HepG2 (cell line): ENCODE measurements around the gene BRD1. TPM values are rescaled to one million over a fixed set of nuclear protein-coding genes. Genes with fewer than 3 reads are reported as not detected.
A peak's percentile ranks its signal among the peaks of the same experiment; 100 is the strongest.

Source experiments
- YY1 ChIP-seq: IDR thresholded peaks from 2 replicates; pipeline ENCODE4 v1.6.1; 2011; ENCODE audit warnings: low read length, low read depth, moderate library complexity, mild to moderate bottlenecking; ENCODE audit not compliant: insufficient read depth, insufficient replicate concordance
- ZNF878 ChIP-seq: sonication (generic); formaldehyde crosslinking; IDR thresholded peaks from 2 replicates; pipeline ENCODE4 v1.8.1; 2023; ENCODE audit warnings: mild to moderate bottlenecking, missing genetic modification reagents, moderate library complexity
- polyA plus RNA-seq, 8 experiments: library from polyadenylated mRNA; depleted of rRNA in 3 of 8; stranded (reverse) in 7 of 8; unstranded in 1 of 8; fragments of >200 nt; fragmentation: Illumina TruSeq in 4 of 8; extraction: Trizol in 4 of 8; gene quantifications; 2 replicates each; pipeline versions ENCODE4 v1.2.1 to v1.2.3, GENCODE V29; 2011 to 2016; ENCODE audit warnings: low read depth in 4 of 8, missing spikeins in 1 of 8, mixed read lengths in 1 of 8; ENCODE audit not compliant: insufficient read depth in 1 of 8
- total RNA-seq, 5 experiments: library from RNA; depleted of rRNA; stranded (reverse); fragments of >200 nt; fragmentation: Illumina TruSeq; extraction: Trizol; gene quantifications; 2 replicates each; pipeline ENCODE4 v1.2.3, GENCODE V29; 2016; ENCODE audit warnings: low read depth in 1 of 5
- TF ChIP-seq, protein P1 (sequence below): sonication (generic); formaldehyde crosslinking; IDR thresholded peaks from 2 replicates; pipeline ENCODE4 v1.5.1; 2020; ENCODE audit warnings: missing genetic modification reagents, mild to moderate bottlenecking, borderline replicate concordance
- TF ChIP-seq, protein P2 (sequence below): sonication (generic); formaldehyde crosslinking; IDR thresholded peaks from 2 replicates; pipeline ENCODE4 v1.5.0; 2020; ENCODE audit warnings: missing genetic modification reagents, mild to moderate bottlenecking, borderline replicate concordance
- TF ChIP-seq, protein P3 (sequence below): sonication (generic); formaldehyde crosslinking; IDR thresholded peaks from 2 replicates; pipeline ENCODE4 v1.5.1; 2020; ENCODE audit warnings: mild to moderate bottlenecking, missing genetic modification reagents, moderate library complexity
- TF ChIP-seq, protein P4 (sequence below): sonication (generic); formaldehyde crosslinking; IDR thresholded peaks from 2 replicates; pipeline ENCODE4 v1.4.0; 2020; ENCODE audit warnings: mild to moderate bottlenecking, missing genetic modification reagents

BRD1 gene
- total and polyA plus RNA-seq, 2 of the 13 experiments (the other 11 are each of a cell fraction or from before 2014, with no cell fraction given) = 5.1 to 12.0 TPM

DNA sequence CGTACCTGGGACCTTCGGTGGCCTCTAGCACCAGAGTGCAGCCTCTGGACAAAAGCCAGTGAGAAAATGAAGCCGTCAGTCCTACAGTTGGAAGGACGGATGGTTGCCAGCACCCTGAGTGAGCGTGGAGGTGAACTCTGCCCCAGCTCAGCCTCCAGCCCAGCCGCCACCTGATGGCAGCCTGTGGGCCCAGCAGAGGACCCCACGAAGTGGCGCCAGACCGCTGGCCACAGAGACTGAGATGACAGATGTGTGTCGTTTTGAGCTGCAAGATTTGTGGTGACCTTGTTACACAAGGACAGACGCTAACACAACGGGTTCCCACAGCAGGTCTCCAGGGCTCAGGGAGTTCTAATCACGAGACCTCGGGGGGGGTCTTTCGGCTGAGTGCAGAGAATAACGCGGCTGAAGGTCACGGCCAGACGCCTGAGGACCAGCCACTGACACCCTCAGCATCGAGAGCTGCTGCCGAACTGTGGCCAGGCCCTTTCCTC lies 75.0 kb downstream of the BRD1 start (continued):
- TF ChIP-seq, protein P1, sequence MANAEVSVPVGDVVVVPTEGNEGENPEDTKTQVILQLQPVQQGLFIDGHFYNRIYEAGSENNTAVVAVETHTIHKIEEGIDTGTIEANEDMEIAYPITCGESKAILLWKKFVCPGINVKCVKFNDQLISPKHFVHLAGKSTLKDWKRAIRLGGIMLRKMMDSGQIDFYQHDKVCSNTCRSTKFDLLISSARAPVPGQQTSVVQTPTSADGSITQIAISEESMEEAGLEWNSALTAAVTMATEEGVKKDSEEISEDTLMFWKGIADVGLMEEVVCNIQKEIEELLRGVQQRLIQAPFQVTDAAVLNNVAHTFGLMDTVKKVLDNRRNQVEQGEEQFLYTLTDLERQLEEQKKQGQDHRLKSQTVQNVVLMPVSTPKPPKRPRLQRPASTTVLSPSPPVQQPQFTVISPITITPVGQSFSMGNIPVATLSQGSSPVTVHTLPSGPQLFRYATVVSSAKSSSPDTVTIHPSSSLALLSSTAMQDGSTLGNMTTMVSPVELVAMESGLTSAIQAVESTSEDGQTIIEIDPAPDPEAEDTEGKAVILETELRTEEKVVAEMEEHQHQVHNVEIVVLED = no peak
- TF ChIP-seq ZNF878 (CRISPR knock-in tag) (no peak), YY1 (no peak)
- TF ChIP-seq, protein P2, sequence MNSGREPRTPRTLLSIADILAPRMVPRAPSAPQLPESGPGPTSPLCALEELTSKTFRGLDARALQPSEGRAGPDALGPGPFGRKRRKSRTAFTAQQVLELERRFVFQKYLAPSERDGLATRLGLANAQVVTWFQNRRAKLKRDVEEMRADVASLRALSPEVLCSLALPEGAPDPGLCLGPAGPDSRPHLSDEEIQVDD (CRISPR knock-in tag) = no peak
- TF ChIP-seq, protein P3, sequence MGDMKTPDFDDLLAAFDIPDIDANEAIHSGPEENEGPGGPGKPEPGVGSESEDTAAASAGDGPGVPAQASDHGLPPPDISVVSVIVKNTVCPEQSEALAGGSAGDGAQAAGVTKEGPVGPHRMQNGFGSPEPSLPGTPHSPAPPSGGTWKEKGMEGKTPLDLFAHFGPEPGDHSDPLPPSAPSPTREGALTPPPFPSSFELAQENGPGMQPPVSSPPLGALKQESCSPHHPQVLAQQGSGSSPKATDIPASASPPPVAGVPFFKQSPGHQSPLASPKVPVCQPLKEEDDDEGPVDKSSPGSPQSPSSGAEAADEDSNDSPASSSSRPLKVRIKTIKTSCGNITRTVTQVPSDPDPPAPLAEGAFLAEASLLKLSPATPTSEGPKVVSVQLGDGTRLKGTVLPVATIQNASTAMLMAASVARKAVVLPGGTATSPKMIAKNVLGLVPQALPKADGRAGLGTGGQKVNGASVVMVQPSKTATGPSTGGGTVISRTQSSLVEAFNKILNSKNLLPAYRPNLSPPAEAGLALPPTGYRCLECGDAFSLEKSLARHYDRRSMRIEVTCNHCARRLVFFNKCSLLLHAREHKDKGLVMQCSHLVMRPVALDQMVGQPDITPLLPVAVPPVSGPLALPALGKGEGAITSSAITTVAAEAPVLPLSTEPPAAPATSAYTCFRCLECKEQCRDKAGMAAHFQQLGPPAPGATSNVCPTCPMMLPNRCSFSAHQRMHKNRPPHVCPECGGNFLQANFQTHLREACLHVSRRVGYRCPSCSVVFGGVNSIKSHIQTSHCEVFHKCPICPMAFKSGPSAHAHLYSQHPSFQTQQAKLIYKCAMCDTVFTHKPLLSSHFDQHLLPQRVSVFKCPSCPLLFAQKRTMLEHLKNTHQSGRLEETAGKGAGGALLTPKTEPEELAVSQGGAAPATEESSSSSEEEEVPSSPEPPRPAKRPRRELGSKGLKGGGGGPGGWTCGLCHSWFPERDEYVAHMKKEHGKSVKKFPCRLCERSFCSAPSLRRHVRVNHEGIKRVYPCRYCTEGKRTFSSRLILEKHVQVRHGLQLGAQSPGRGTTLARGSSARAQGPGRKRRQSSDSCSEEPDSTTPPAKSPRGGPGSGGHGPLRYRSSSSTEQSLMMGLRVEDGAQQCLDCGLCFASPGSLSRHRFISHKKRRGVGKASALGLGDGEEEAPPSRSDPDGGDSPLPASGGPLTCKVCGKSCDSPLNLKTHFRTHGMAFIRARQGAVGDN (CRISPR knock-in tag) = 0 out of 2 replicates have a peak, but pooled peaks have one; percentile 10
- TF ChIP-seq, protein P4, sequence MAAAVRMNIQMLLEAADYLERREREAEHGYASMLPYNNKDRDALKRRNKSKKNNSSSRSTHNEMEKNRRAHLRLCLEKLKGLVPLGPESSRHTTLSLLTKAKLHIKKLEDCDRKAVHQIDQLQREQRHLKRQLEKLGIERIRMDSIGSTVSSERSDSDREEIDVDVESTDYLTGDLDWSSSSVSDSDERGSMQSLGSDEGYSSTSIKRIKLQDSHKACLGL (CRISPR knock-in tag) = no peak
- TF ChIP-seq, all 625 proteins: peak for 4
